Adrenal gland (tissue), 12 donors: Measurements from ENCODE around the gene ECM1. TPM values are rescaled to one million over a fixed set of nuclear protein-coding genes. Genes with fewer than 3 reads are reported as not detected.

Source experiments
- DNase-seq, 7 donors: peaks; one replicate each; pipeline ENCODE4 v3.0.0-alpha.2; 2019 to 2020
- H3K27ac ChIP-seq, 5 donors: fragments of 200-600 bp; sonication (generic) in 4 of 5; 1 replicate in 3 of 5; 2 replicates in 2 of 5; pipeline versions ENCODE4 v1.5.1 to v1.8.0; 2016 to 2020; ENCODE audit warnings: mild to moderate bottlenecking in 1 of 5
- H3K27me3 ChIP-seq: fragments of 200-600 bp; 2 replicates; pipeline ENCODE4 v1.8.0; 2021
- H3K36me3 ChIP-seq, 2 donors: fragments of 200-600 bp; replicated peaks in 1 of 2; 1 replicate in 1 of 2; 2 replicates in 1 of 2; pipeline versions ENCODE4 v1.5.1 to v1.8.0; 2018 to 2022
- H3K4me1 ChIP-seq, 2 donors: fragments of 200-600 bp; replicated peaks in 1 of 2; 1 replicate in 1 of 2; 2 replicates in 1 of 2; pipeline versions ENCODE4 v1.5.1 to v1.8.0; 2018 to 2021
- H3K4me3 ChIP-seq, 4 donors: fragments of 200-600 bp; sonication (generic) in 3 of 4; one replicate each; pipeline ENCODE4 v1.5.1; 2016 to 2018
- H3K9me3 ChIP-seq, 3 donors: fragments of 200-600 bp; sonication (generic) in 1 of 3; replicated peaks in 1 of 3; 1 replicate in 2 of 3; 2 replicates in 1 of 3; pipeline versions ENCODE4 v1.5.1 to v1.8.0; 2016 to 2021
- CTCF ChIP-seq, 6 experiments: fragments of 450-650 bp in 4 of 6; fragments of 200-600 bp in 2 of 6; sonication (generic) in 1 of 6; IDR thresholded peaks; 1 replicate in 5 of 6; 2 replicates in 1 of 6; pipeline versions ENCODE4 v1.5.1 to v1.8.0; 2016 to 2021; ENCODE audit warnings: antibody characterized with exemption in 6 of 6, mild to moderate bottlenecking in 2 of 6, moderate library complexity in 1 of 6
- POLR2A ChIP-seq, 2 donors: fragments of 450-650 bp; IDR thresholded peaks; one replicate each; pipeline ENCODE4 v1.6.1; 2017; ENCODE audit warnings: antibody characterized with exemption in 2 of 2, mild to moderate bottlenecking in 2 of 2, moderate library complexity in 1 of 2
- WGBS, 4 donors: extraction: QIAGEN DNeasy Blood & Tissue Kit in 2 of 4; methylation state at CpG; one replicate each; pipeline versions ENCODE4 v1.1.5 to v1.1.7; 2013 to 2017; 5-methylcytosine and 5-hydroxymethylcytosine counted together
- intact Hi-C, 2 donors: fragments of 100-400 bp; cut with DNase I; formaldehyde crosslinking; loops; one replicate each; pipeline versions ENCODE4 v1.14.1 to v1.15.0; 2022 to 2023
- polyA plus RNA-seq, 3 donors: library from polyadenylated mRNA; stranded (reverse); fragments of 200-250 nt in 2 of 3; fragments of 350-450 nt in 1 of 3; fragmentation: Illumina TruSeq in 1 of 3; extraction: RNeasy Lipid Tissue Mini Kit (QIAGEN cat#74804) in 1 of 3; gene quantifications; one replicate each; pipeline ENCODE4 v1.2.3, GENCODE V29; 2013 to 2014
- total RNA-seq, 9 donors: library from RNA; depleted of rRNA in 4 of 9; stranded (reverse); fragments of >200 nt in 4 of 9; fragments of 120-200 nt in 1 of 9; fragmentation: NEBNext Ultra II Directional in 1 of 9; extraction: Animal tissue kit (Norgen Biotek cat#: 25700) in 1 of 9; gene quantifications; one replicate each; pipeline versions ENCODE4 v1.1.0 to v1.2.4, GENCODE V29; 2013 to 2023
- donor health status: healthy with polysubstance abuse.
- donor health status: Bipolar disorder and iron deficiency.
- donor health status: DM: yes; HTN: yes; CAD: no.
- donor health status: DM: no; HTN: no; CAD: no.
- donor health status: DM: no; HTN: no; CAD: no.
- donor health status: DM: yes; HTN: yes; CAD: no.

Gene ECM1
- total and polyA plus RNA-seq, 12 donors = 5.4 to 63.0 (median 26.2) TPM

GRCh38 chr1:150557813-150558212, 49.9 kb downstream of the ECM1 start:
- intact Hi-C loops = loop anchor here in 1 of 2 donors (5.0 to 10.0 kb wide), 2 partner anchors 64 to 257 kb away; no protein-coding TSS in a partner anchor
- peak overlapping the region in 1 of 5 donors; percentile 27 for H3K27ac ChIP-seq
- peaks cover 36 to 38% of the 10 kb centered on the region in 2 donors for H3K4me1 ChIP-seq
- DNase-seq = peak in 1 of 7 donors; percentile 8
- H3K4me3 ChIP-seq = no peak overlapping the region
- no peaks in the 10 kb centered on the region for H3K27me3 ChIP-seq
- TF ChIP-seq POLR2A (IDR thresholded peaks at IDR 0.05) (no peak), CTCF (IDR thresholded peaks at IDR 0.05) (no peak)
- H3K36me3 ChIP-seq = no peaks in the 10 kb centered on the region
- WGBS, 4 donors = 81 to 89% (median 89%) methylated on average over 10 to 15 of the region's 15 CpGs
- H3K9me3 ChIP-seq = no peaks in the 10 kb centered on the region

GRCh38 chr1:150558303-150558704, 50.4 kb downstream of the ECM1 start:
- Histone ChIP-seq H3K27me3 (no peaks in the 10 kb centered on the region), H3K4me3 (peak overlapping the region in 1 of 4 donors; percentile 28), H3K27ac (peak overlapping the region in 2 of 5 donors; percentile 100), H3K4me1 (peaks cover 37 to 38% of the 10 kb centered on the region in 2 donors), H3K9me3 (no peaks in the 10 kb centered on the region), H3K36me3 (no peaks in the 10 kb centered on the region)
- 76 to 100% (median 83%) methylated on average over 2 to 15 of the region's 15 CpGs for WGBS, 4 donors
- TF ChIP-seq CTCF (IDR thresholded peaks at IDR 0.05) (no peak), POLR2A (IDR thresholded peaks at IDR 0.05) (no peak)
- intact Hi-C loops = loop anchor here in 1 of 2 donors (5.0 to 10.0 kb wide), 2 partner anchors 64 to 256 kb away; no protein-coding TSS in a partner anchor
- DNase-seq = peak in 1 of 7 donors; percentile 9

- intact Hi-C loops = loop anchor here in 1 of 2 donors (5.0 to 10.0 kb wide), 2 partner anchors 63 to 256 kb away; no protein-coding TSS in a partner anchor
- Histone ChIP-seq H3K36me3 (no peaks in the 10 kb centered on the region), H3K4me3 (peak overlapping the region in 1 of 4 donors; percentile 28), H3K27me3 (no peaks in the 10 kb centered on the region), H3K27ac (peak overlapping the region in 2 of 5 donors; percentile 100), H3K9me3 (no peaks in the 10 kb centered on the region), H3K4me1 (peaks cover 44 to 45% of the 10 kb centered on the region in 2 donors)
- peak in 3 of 7 donors; percentile 63 to 75 (median 71) for DNase-seq
- TF ChIP-seq CTCF (IDR thresholded peaks at IDR 0.05) = no peak
- TF ChIP-seq POLR2A (IDR thresholded peaks at IDR 0.05) = no peak
- WGBS, 4 donors = 66 to 72% (median 69%) methylated on average over 2 to 28 of the region's 28 CpGs
Observed at GRCh38 chr1:150558761-150559655, 51.1 kb downstream of the ECM1 start.

- intact Hi-C loops = loop anchor here (5.0 to 10.0 kb wide), 2 partner anchors 63 to 255 kb away; no protein-coding TSS in a partner anchor
- H3K9me3 ChIP-seq = no peaks in the 10 kb centered on the region
- no peaks in the 10 kb centered on the region for H3K36me3 ChIP-seq
- H3K27ac ChIP-seq = peak overlapping the region in 2 of 5 donors; percentile 100
- peak overlapping the region in 1 of 4 donors; percentile 72 for H3K4me3 ChIP-seq
- WGBS, 4 donors = 60 to 71% (median 70%) methylated on average over 3 to 10 of the region's 10 CpGs
- H3K4me1 ChIP-seq = peaks cover 51% of the 10 kb centered on the region in 2 donors
- TF ChIP-seq POLR2A (IDR thresholded peaks at IDR 0.05) (no peak), CTCF (IDR thresholded peaks at IDR 0.05) (no peak)
- peak in 1 of 7 donors; percentile 57 for DNase-seq
- no peaks in the 10 kb centered on the region for H3K27me3 ChIP-seq
Observed at GRCh38 chr1:150559656-150560010, 51.7 kb downstream of the ECM1 start.
